HG03039 (cell line): Measurements from ENCODE around the gene KCNN2.
"Not testable (repeated sequence)": the region's sequence is repeated elsewhere in the genome, so short reads cannot be mapped to it uniquely, and the experiment has no call there.

Source experiments
- ATAC-seq: cut with Tn5 transposase; IDR thresholded peaks from one replicate; pipeline ENCODE4 v1.9.1; 2021; ENCODE audit warnings: mild to moderate bottlenecking, moderate library complexity; ENCODE audit not compliant: unreplicated experiment

The KCNN2 gene

DNA sequence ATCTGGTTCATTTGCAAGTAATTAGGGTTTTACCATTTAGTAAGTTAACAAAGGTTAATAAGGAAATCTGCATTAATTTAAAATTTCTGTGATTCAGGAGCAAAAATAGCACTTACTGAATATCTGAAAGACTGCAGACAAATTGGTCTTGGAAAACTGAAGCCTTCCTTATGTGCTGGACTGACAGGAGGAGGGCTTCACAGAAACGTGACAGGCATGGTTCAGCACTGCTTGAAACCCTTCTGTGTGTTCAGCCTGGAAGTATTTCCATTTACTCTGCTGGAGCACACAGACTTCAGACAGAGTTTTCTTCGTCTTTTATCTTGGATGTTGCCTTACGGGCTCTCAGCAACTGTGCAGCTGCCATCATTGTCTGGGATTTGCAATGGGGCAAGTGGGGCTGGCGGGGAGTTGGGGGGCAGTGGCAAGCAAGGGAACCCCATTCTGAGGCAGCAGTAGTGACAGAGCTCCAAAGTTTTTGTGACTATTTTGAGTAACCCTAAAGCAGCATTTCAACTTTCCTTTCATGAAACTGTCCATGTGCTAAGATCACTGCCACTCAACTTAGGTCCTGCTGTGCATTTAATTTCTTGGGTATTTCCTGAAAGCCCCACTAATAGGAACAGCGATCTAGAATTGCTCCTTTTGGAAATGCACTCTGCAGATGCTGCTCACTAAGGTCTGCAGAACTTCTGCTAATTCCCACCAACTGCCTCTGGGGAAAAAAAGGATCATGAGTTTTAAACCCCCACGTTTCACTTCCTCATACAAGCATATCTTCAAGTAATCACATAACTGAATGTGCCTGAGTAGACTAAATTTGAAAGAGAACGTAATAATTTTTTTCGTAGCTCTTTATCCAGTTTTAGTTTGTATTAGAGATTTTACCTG lies 56.6 kb downstream of the KCNN2 start:
- ATAC-seq, result peak; percentile 88

DNA sequence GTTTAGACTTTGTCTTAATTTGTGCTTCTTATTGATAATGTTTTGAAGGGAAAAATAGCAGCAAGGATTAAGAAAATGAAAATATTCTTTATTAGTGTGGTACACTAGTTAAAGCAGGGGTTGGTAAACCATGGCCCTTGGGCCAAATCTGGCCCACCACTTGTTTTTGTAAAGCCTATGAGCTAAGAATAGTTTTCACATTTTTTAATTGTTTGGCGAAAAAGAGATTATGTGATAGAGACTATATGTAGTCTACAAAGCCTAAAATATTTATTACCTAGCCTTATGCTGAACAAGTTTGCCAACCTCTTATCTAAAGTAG lies 57.2 kb downstream of the KCNN2 start:
- peak; percentile 26 for ATAC-seq

DNA sequence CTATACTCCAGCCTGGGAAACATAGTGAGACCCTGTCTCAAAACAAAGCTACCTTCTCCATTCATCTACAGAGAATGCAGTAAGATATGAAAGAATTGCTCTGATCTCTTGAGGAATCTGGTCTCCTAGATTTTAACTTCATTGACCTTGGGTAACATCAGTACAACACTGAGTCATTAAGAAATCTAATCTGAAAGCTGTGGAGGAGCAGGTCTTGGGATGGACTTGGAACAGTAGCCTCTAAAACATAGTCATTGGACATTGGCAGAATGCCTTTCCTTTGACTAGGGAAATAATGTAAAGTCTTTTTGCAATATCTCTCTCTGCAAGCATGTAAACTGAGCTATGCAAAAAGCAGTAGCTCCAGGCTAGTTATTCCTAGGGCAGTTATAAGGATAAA lies 58.1 kb downstream of the KCNN2 start:
- no peak for ATAC-seq

DNA sequence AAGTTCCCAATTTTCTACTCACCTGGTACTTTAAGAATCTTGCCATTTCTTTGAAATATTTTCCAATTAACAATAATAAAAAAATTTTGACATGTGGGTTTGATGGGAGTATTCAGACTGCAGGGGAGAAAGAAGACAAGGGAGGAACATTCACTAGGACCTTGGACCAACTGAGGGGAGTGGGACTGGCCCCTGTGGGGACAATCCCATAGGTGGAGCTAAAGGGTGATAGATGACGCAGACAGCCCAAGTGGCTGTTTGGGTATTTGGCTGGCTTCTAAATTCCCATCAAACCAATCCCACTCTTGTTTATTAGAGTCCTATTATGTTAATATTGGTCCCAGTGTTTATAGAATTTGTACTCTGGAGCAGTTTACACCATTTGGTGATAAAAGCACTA lies 65.3 kb downstream of the KCNN2 start:
- ATAC-seq, result no peak

DNA sequence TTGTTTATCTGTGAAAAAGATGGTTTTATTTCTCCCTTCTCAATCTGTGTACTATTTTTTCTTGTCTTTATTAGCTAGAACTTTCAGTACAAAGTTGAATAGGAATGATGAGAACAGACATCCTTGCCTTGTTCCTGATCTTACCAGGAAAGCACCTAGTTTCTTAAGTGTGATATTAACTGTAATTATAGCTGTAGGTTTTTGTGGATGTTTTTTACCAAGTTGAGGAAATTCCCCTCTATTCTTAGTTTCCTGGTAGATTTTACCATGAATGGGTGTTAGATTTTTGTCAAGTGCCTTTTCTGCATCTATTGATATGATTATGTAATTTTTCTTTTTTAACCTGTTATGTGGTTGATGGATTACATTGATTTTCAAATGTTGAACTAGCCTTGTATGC lies 68.7 kb downstream of the KCNN2 start:
- ATAC-seq, result no peak

DNA sequence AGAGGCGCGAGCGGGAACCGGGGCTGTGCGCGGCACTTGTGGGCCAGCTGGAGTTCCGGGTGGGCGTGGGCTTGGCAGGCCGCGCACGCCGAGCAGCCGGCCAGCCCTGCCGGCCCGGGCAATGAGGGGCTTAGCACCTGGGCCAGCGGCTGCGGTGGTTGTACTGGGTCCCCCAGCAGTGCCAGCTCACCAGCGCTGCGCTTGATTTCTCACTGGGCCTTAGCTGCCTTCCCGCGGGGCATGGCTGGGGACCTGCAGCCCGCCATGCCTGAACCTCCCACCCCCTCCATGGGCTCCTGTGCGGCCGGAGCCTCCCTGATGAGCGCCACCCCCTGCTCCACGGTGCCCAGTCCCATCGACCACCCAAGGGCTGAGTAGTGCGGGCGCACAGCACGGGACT lies 70.8 kb downstream of the KCNN2 start:
- not testable (repeated sequence) for ATAC-seq

DNA sequence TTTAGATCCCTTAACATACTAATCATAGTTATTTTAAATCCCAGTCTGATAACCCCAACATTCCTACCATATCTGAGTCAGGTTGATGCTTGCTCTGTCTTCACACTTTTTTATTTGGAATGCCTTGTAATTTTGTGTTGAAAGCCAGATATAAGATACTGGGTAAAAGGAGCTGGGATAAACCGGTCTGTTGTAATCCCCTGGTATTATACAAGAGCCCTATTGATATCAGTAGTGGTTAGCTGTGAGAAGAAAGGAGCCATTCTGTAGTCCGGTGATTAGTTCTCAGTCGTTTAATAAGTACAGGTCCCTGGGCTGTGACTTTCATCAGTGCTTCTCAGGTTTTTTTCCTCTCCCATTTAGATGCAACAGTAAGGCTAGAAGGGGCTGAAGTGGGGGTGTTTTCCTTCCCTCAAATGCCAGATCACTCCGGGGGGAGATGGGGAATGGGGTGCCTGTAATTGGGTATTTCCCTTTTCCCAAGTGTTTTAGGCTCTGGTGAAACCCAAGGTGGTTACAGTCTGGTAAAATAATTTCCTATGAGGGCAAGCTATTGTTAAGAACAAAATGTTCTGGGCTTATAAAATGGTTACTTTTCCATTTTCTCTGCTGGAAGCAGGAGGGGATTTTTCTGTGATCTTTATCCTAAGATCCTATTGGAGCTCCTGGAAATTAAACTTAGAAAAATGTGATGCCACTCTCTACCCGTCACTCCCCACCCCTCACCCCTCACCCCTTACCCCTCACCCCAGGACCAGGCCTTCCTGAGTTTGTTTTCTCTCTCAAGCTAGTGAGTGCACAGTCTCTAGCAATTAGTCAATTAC lies 72.7 kb downstream of the KCNN2 start:
- no peak for ATAC-seq

DNA sequence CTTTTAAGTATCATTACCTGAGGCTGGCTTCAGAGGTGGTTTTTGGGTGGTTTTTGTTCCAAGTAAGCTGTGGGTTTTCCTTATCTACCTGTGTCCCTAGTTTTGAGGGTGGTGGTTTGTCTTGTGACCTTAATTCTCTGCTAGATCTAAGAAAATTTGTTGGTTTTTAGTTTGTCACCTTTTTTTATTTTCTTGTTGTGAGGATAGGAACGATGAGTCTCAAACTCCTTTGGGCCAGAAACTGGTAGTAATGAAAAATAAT lies 73.3 kb downstream of the KCNN2 start:
- no peak for ATAC-seq

DNA sequence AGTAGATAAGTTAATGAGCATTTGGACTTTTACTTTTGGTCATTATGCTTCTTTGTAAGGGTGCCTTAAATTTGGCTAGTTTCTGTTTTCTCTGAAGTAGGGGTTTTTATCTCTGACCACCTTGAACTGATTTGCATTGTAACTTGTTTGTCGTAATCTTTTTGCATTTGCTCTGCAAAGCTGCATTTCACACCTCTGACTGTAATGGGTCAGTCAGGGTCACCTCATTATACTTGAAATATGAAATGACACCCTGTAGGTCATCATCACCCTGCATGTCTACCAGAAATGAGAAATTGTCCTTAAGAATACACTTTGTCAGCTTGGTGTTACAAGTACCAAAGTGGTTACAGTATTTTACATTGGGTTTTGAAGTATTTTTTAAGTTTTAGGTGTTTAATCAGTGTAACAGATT lies 74.0 kb downstream of the KCNN2 start:
- ATAC-seq, result no peak

DNA sequence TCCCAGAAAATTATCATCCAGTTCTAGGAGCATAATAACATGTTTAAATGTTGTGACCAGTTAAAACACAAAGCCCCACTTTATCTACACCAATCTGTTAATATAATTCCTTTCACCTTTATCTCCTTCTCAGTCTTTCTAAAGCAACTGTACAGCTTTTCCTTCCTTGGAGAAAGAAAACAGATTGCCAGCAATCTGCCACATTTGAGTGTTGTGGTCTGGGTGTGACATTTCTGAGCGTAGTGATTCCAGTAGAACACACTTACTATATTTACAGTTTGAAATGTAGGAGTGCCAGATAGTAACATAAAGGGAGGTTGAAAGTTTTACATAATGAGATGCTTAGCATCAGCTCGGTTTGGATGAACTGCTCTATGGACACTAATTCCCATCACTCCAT lies 76.1 kb downstream of the KCNN2 start:
- no peak for ATAC-seq

DNA sequence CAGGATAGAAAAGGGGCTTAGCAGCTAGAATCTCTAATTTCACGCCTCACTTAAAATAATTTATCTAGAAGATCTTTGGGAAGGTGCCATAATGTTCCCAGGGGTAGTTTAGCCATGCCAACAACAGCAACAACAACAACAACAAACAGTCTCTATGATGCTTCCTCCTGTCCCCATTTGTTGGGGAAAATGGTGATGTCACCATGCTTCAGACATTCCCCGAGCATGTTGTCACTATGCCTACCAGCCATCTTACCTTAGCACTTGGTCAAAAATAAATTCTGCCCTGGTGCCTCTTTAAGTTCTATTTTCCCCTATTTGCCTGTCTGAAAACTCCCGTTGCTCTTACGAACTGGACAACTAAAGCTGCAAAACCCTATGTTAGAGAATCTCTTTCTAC lies 76.6 kb downstream of the KCNN2 start:
- ATAC-seq, result no peak

DNA sequence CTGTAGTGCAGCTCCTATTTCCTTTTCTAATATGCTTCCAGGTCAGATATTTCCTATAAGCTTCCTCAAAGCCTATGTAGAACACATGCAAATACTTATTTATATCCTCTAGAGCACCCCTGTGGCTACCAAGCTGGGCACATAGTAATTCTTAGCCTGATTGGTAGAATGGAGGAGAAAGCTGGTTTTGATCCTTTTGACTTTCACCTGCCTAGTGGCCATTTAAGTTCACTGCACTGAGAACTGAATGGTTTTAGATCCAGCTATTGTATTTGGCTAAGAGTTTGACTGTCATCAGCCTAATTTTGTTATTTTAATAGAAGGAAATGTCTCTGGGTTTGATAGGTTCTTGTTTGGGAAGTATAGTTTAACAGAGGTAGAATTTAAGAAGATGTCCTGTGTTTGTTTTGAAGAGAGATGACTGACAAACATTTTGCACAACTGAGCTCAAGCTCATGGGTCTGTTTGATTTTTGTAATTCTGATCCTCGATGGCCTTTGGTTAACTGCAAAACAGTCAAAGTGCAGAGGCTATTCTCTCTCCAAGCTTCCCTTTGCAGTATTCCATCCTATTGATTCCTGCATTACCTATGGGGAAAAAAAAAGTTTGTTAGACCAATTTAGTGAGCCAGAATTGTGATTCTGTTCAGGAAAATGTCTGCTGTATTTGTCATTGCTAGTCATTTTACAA lies 85.4 kb downstream of the KCNN2 start:
- ATAC-seq, result no peak

DNA sequence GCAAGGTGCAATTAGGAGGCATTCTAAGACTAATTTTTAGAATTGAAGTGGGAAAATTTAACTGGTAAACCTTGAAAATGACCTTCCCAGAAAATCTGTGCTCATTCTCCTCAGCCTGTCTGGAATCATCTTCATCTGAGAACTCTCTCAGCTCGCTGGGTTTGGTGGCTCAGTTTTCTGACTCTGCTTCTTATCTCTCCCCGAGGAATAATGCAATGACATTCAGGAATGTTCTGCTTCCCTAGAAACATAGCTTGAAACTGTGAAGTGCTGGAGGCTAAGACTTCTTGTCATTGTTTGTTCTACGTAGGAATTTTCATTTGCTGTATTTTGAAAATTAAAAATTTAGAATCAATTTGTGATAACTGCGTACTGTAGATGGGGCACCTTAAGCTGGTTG lies 86.6 kb downstream of the KCNN2 start:
- ATAC-seq, result no peak

DNA sequence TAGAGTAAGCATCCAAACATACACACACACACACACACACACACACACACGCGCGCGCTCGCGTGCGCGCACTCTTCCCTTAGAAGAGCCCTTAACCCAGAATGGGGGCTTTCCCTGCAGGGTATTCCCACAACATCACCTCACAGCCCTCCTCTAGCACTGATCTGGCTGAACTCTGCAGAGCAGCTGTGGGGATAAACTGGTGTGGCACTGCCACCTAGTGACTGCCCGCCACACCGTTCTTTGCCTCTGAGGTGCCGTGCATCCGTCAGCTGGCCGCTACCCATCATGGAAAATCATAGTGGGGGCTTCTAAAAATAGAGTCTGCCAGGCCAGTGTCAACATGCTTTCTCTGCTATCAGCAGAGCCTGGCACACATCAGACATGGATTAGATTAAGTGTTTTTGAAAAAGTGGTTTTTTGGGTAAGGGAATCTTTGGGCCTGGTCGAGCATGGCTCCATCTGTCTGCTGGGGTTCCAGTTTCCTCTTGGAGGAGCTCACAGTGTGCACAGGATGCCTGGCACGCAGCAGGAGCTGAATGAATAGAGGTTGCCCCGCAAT lies 88.1 kb downstream of the KCNN2 start:
- ATAC-seq, result peak; percentile 99

DNA sequence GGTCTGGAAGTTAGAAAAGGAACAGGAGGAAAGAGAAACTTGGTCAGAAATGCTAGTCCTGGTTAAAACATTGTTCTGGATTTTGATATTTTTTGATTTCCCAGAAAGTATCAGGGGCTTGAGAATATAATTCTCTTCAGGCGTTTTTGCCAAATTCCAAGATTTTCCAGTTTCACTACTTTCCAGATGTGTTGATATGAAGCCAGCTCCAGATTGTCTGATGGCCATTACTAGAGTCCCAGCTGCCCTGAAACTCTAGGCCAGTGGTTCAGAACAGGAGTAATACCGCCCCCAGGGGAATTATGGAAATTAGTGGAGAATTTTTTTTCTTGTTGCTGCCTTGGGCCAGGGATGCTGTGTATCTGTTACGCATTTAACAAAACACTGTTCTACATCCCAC lies 88.6 kb downstream of the KCNN2 start:
- ATAC-seq, result no peak

DNA sequence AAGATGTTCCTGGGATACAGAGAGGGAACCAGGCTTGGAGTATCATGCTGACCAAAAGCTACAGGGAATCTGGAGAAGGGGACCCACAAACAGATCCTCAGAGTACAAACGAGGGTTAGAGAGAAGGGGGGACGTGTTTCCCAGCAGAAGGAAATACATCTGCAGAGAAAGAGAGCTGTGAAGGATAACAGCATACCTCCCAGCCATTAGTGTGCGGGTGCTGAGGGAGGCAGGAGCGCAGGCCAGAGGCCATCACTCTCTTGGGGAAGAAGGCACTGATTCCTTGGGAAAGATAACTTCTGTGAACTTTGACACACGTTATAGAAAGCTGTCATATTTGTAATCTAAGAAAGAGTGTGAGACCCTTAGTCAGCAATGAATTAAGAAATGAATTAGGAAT lies 96.9 kb downstream of the KCNN2 start:
- no peak for ATAC-seq

DNA sequence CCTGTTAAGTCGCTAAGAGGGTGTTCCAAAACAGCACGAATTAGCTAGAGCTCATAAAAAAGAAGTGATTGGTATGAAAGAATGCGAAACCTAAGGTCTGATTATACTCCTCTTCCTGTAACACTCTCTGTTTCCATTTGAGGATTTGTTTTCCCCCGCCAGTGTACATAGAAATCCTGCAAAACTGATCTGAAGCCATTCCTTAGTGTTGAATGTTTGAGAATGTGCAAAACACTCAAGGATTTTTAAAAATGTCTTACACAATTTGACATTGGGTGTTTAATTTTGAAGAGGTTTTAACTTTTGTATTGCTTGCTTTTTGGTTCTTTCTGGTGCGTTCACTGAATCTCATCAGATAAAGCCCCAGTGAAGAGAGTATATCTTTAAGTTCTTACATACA lies 105.3 kb downstream of the KCNN2 start:
- ATAC-seq, result no peak

DNA sequence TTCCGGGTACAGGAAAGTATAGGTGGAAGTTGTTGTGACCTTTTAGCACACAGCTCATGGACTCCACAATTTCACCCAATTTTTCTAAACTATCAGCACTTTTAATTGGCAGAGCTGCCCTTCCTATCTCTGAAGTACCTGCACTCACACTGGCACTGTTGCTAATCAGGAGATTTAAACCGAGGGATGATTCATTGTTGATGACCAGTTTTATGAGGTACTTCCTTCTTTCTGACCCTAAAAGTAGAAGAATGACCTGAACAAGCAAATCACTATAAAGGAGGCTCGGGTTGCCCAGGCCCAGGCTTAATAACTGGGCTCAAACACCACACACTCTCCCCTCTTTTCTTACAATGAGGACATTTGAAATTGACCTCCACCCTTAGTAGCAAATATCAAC lies 105.9 kb downstream of the KCNN2 start:
- ATAC-seq, result no peak

DNA sequence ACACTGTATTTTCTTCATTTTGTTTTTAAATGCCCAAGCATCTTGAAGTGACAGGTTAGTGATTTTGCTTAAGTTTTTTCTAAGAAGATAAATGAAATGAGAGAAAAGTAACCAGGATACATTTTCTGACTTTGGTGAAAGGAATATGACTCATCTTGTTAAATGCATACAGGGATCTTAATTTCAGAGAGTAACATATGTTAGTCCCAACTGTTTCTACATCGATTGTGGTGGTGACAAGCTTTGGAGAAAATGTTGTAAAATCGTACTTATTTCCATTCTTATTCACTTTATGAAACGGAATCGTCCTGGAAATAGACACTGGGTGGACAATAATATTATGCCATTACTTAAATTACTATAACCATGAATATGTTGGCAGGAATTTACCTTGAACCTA lies 107.5 kb downstream of the KCNN2 start:
- ATAC-seq, result no peak

DNA sequence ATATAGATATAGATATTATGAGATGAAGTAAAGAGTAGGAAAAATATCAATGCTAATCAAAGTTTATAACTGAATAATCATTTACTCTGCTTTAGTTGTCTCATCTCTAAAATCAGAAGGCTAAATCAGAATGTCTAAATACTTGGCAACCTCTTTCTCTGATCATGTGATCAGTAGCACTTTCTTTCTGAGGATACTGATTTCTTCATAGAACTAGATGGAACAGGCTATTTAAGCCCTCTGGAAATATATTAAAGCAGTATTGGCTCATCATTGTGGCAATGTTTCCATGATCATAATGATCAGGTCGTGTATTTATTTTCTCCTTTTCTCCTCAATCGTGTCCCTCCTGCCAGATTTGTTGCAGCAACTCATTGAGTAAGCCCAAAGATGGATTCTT lies 109.7 kb downstream of the KCNN2 start:
- ATAC-seq, result no peak

DNA sequence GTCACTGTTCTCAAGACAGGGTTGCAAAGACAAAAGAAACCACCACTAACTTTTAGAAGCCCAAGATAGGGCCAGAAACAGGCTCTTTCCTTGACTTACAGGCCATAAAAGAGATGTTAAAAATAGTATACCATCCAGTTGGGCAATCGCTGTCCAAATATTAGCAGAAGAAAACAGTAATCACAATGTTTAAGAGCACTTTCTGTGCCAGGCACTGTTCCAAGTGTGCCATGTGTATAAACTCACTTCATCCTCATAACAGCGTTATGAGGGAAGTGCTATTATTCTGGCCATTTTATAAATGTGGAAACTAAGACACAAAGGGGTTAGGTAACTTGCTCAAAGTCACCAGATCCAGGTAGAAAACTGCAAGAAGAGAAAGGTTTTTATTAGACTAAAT lies 111.7 kb downstream of the KCNN2 start:
- no peak for ATAC-seq
